IMR-90 (cell line): Measurements from ENCODE around the gene PEAK1. TPM values are rescaled to one million over a fixed set of nuclear protein-coding genes. Genes with fewer than 3 reads are reported as not detected.

Experiments used
- ATAC-seq: fragments of 200-7000 bp; cut with Tn5 transposase; 2 replicates; pipeline ENCODE4 v1.9.1; 2020; ENCODE audit warnings: low read depth, mild to moderate bottlenecking, moderate library complexity
- BruUV-seq: library from RNA; stranded (reverse); fragments of 400-500 nt; replicated peaks from 2 replicates; lab custom pipeline; 2021; lab: Mats Ljungman, UMichigan
- CTCF ChIA-PET: fragments of 300-600 bp; formaldehyde crosslinking; extraction: SDS; loops from one replicate; lab custom pipeline; 2021; ENCODE audit warnings: antibody characterized with exemption; lab: Yijun Ruan, JAX
- POLR2A ChIA-PET: fragments of 300-600 bp; sonication (Branson Sonifier 250); formaldehyde crosslinking; loops from one replicate; lab custom pipeline; 2022; ENCODE audit warnings: antibody characterized with exemption; ENCODE audit not compliant: unreplicated experiment; lab: Charles Lee
- DNase-seq: peaks from one replicate; pipeline ENCODE4 v3.0.0; 2013
- H2AFZ ChIP-seq: replicated peaks from 2 replicates; pipeline ENCODE3; 2013; ENCODE audit warnings: low read length, mild to moderate bottlenecking; ENCODE audit not compliant: poor library complexity
- H2AK5ac ChIP-seq: 2 replicates; pipeline ENCODE4 v1.6.1; 2013; ENCODE audit warnings: low read depth, low read length, inconsistent platforms
- H2AK9ac ChIP-seq: replicated peaks from 2 replicates; pipeline ENCODE3; 2013; ENCODE audit warnings: mild to moderate bottlenecking, low read depth, low read length, moderate library complexity; ENCODE audit not compliant: poor library complexity
- H2BK120ac ChIP-seq: 2 replicates; pipeline ENCODE4 v1.6.1; 2013; ENCODE audit warnings: low read depth, low read length, inconsistent platforms
- H2BK15ac ChIP-seq: 3 replicates; pipeline ENCODE4 v1.6.1; 2013; ENCODE audit warnings: low read depth, low read length, inconsistent platforms
- H2BK20ac ChIP-seq: 2 replicates; pipeline ENCODE4 v1.6.1; 2013; ENCODE audit warnings: low read depth, mild to moderate bottlenecking, inconsistent platforms, low read length, moderate library complexity
- H2BK5ac ChIP-seq: 2 replicates; pipeline ENCODE4 v1.6.1; 2013; ENCODE audit warnings: mild to moderate bottlenecking, low read depth, low read length, inconsistent platforms; ENCODE audit not compliant: poor library complexity, severe bottlenecking
- H3K14ac ChIP-seq: replicated peaks from 2 replicates; pipeline ENCODE4 v1.6.1; 2013; ENCODE audit warnings: low read depth, low read length, inconsistent platforms
- H3K18ac ChIP-seq: 2 replicates; pipeline ENCODE4 v1.6.1; 2013; ENCODE audit warnings: low read depth, low read length, control low read depth
- H3K23ac ChIP-seq: 2 replicates; pipeline ENCODE4 v1.6.1; 2013; ENCODE audit warnings: low read depth, low read length, inconsistent platforms
- H3K27ac ChIP-seq: 2 replicates; pipeline ENCODE4 v1.5.1; 2013; ENCODE audit warnings: mild to moderate bottlenecking, control low read depth, low read length; ENCODE audit not compliant: insufficient read depth
- H3K27me3 ChIP-seq: 2 replicates; pipeline ENCODE4 v1.6.1; 2013; ENCODE audit warnings: low read length; ENCODE audit not compliant: control insufficient read depth, insufficient read depth
- H3K36me3 ChIP-seq: 2 replicates; pipeline ENCODE4 v1.6.1; 2013; ENCODE audit warnings: low read length, mixed read lengths; ENCODE audit not compliant: control insufficient read depth, insufficient read depth
- H3K4ac ChIP-seq: 2 replicates; pipeline ENCODE4 v1.6.1; 2013; ENCODE audit warnings: low read depth, low read length, inconsistent platforms
- H3K4me1 ChIP-seq: 2 replicates; pipeline ENCODE4 v1.6.1; 2013; ENCODE audit warnings: low read length, mixed read lengths; ENCODE audit not compliant: control insufficient read depth, insufficient read depth
- H3K4me2 ChIP-seq: 2 replicates; pipeline ENCODE4 v1.6.1; 2013; ENCODE audit warnings: low read depth, mild to moderate bottlenecking, control low read depth, low read length, moderate library complexity
- H3K4me3 ChIP-seq: 2 replicates; pipeline ENCODE4 v1.5.1; 2013; ENCODE audit warnings: low read depth, mild to moderate bottlenecking, control low read depth, low read length, moderate library complexity; ENCODE audit not compliant: insufficient read depth
- H3K56ac ChIP-seq: 2 replicates; pipeline ENCODE4 v1.6.1; 2013; ENCODE audit warnings: low read length, inconsistent platforms; ENCODE audit not compliant: insufficient read depth; ENCODE audit errors: extremely low read depth
- H3K79me1 ChIP-seq, 2 experiments: 2 replicates each; pipeline ENCODE4 v1.6.1; 2013; ENCODE audit warnings: low read length in 2 of 2, inconsistent platforms in 1 of 2, low read depth in 1 of 2
- H3K9ac ChIP-seq: 2 replicates; pipeline ENCODE4 v1.6.1; 2013; ENCODE audit warnings: low read depth, low read length, control low read depth
- H3K9me1 ChIP-seq: 2 replicates; pipeline ENCODE4 v1.6.1; 2013; ENCODE audit warnings: low read length, inconsistent platforms; ENCODE audit not compliant: insufficient read depth
- H3K9me3 ChIP-seq: 2 replicates; pipeline ENCODE4 v1.6.1; 2013; ENCODE audit warnings: low read length; ENCODE audit not compliant: control insufficient read depth, insufficient read depth
- H4K20me1 ChIP-seq: 2 replicates; pipeline ENCODE4 v1.6.1; 2013; ENCODE audit warnings: low read length, inconsistent platforms; ENCODE audit not compliant: insufficient read depth
- H4K5ac ChIP-seq: 2 replicates; pipeline ENCODE4 v1.6.1; 2013; ENCODE audit warnings: mild to moderate bottlenecking, low read depth, low read length, control low read depth
- H4K8ac ChIP-seq, 2 experiments: 2 replicates each; pipeline ENCODE4 v1.6.1; 2013; ENCODE audit warnings: low read depth in 2 of 2, low read length in 2 of 2, control low read depth in 1 of 2, inconsistent platforms in 1 of 2
- H4K91ac ChIP-seq: 2 replicates; pipeline ENCODE4 v1.6.1; 2013; ENCODE audit warnings: low read depth, low read length, inconsistent platforms; ENCODE audit not compliant: insufficient read depth
- BHLHE40 ChIP-seq: fragments of 150-350 bp; IDR thresholded peaks from 2 replicates; pipeline ENCODE4 v1.6.1; 2016; ENCODE audit warnings: mild to moderate bottlenecking, low read depth, low read length
- CEBPB ChIP-seq: IDR thresholded peaks from 2 replicates; pipeline ENCODE4 v1.6.1; 2012; ENCODE audit warnings: low read depth, low read length, improper control_type of control experiment
- CHD1 ChIP-seq: IDR thresholded peaks from 2 replicates; pipeline ENCODE4 v1.6.1; 2012; ENCODE audit warnings: low read depth, low read length, improper control_type of control experiment
- FOS ChIP-seq: fragments of 150-350 bp; IDR thresholded peaks from 2 replicates; pipeline ENCODE4 v1.6.1; 2016; ENCODE audit warnings: low read depth, low read length
- MAFK ChIP-seq: IDR thresholded peaks from 2 replicates; pipeline ENCODE4 v1.6.1; 2012; ENCODE audit warnings: low read depth, low read length, improper control_type of control experiment
- MAZ ChIP-seq: IDR thresholded peaks from 2 replicates; pipeline ENCODE4 v1.6.1; 2012; ENCODE audit warnings: low read depth, mild to moderate bottlenecking, low read length, improper control_type of control experiment, moderate library complexity, borderline replicate concordance
- MXI1 ChIP-seq: IDR thresholded peaks from 2 replicates; pipeline ENCODE4 v1.6.1; 2012; ENCODE audit warnings: low read depth, mild to moderate bottlenecking, low read length, moderate library complexity, borderline replicate concordance
- NFE2L2 ChIP-seq: fragments of 150-350 bp; IDR thresholded peaks from 2 replicates; pipeline ENCODE4 v1.6.1; 2016; ENCODE audit warnings: low read depth, mild to moderate bottlenecking, low read length
- POLR2A ChIP-seq: IDR thresholded peaks from 2 replicates; pipeline ENCODE4 v1.6.1; 2012; ENCODE audit warnings: mild to moderate bottlenecking, low read depth, low read length
- RAD21 ChIP-seq: IDR thresholded peaks from 2 replicates; pipeline ENCODE4 v1.6.1; 2012; ENCODE audit warnings: low read length, improper control_type of control experiment
- RCOR1 ChIP-seq: IDR thresholded peaks from 2 replicates; pipeline ENCODE4 v1.6.1; 2012; ENCODE audit warnings: mild to moderate bottlenecking, low read length, improper control_type of control experiment; ENCODE audit not compliant: insufficient replicate concordance
- RFX5 ChIP-seq: IDR thresholded peaks from 2 replicates; pipeline ENCODE4 v1.8.0; 2012; ENCODE audit warnings: low read depth, mild to moderate bottlenecking, low read length, moderate library complexity
- SMC3 ChIP-seq: fragments of 150-350 bp; IDR thresholded peaks from 2 replicates; pipeline ENCODE4 v1.6.1; 2016; ENCODE audit warnings: low read depth, mild to moderate bottlenecking, antibody characterized with exemption, low read length, moderate library complexity
- WGBS, 2 experiments: methylation state at CpG; one replicate each; pipeline versions ENCODE4 v1.1.5 to v1.1.7; 2013; ENCODE audit warnings: missing lambda C conversion rate in 2 of 2; ENCODE audit not compliant: insufficient read length in 1 of 2; ENCODE audit errors: extremely low coverage in 2 of 2; 5-methylcytosine and 5-hydroxymethylcytosine counted together
- dilution Hi-C: fragments of 300-500 bp; cut with HindIII; formaldehyde crosslinking; loops from one replicate; pipeline ENCODE4 v1.14.3; 2018; ENCODE audit warnings: low sequenced_read_pairs; ENCODE audit not compliant: unreplicated experiment
- in situ Hi-C: fragments of 300-500 bp; cut with MboI; formaldehyde crosslinking; loops from 3 replicates; pipeline ENCODE4 v1.14.3; 2019; ENCODE audit warnings: low sequenced_read_pairs, inconsistent platforms, mixed read lengths
- intact Hi-C: fragments of 100-400 bp; cut with micrococcal nuclease; formaldehyde crosslinking; loops from 2 replicates; pipeline ENCODE4 v1.10.0; 2022
- polyA plus RNA-seq, 3 experiments: library from polyadenylated mRNA; depleted of rRNA; stranded (reverse); fragments of >200 nt; gene quantifications; 2 replicates each; pipeline ENCODE4 v1.2.3, GENCODE V29; 2012; ENCODE audit warnings: low replicate concordance in 1 of 3
- total RNA-seq: library from RNA; depleted of rRNA; stranded (reverse); fragments of >200 nt; gene quantifications from 2 replicates; pipeline ENCODE4 v1.2.3, GENCODE V29; 2012
- TF ChIP-seq, protein P1 (sequence below): fragments of 150-350 bp; IDR thresholded peaks from 2 replicates; pipeline ENCODE4 v1.6.1; 2017; ENCODE audit warnings: mild to moderate bottlenecking, antibody characterized with exemption, low read length, low read depth
- TF ChIP-seq, protein P2 (sequence below): conservative IDR thresholded peaks from 2 replicates; pipeline ENCODE4 v1.5.1; 2012; ENCODE audit warnings: mild to moderate bottlenecking, low read depth, low read length, improper control_type of control experiment
- TF ChIP-seq, protein P3 (sequence below): fragments of 150-350 bp; IDR thresholded peaks from 2 replicates; pipeline ENCODE4 v1.6.1; 2016; ENCODE audit warnings: low read depth, mild to moderate bottlenecking, low read length, moderate library complexity, borderline replicate concordance

The PEAK1 gene
- total and polyA plus RNA-seq, 2 of the 4 experiments (the other 2 are of a cell fraction), result 21.5 to 43.9 TPM

DNA sequence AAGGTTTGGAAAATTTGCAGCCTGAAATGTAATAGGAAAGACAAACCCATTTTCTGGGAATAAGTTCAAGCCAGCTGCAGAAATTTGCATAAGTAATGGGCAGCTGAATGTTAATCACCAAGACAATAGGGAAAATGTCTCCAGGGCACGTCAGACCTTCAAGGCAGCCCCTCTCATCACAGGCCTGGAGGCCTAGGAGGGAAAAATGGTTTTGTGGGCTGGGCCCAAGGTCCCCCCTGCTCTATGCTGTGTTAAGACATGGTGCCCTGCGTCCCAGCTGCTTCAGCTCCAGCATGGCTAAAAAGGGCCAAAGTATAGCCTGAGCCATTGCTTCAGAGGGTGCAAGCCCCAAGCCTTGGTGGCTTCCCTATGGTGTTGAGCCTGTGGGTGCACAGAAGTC is 184.3 kb downstream of the PEAK1 start:
- H3K23ac ChIP-seq, result no peak overlapping the region
- no TSS peak for BruUV-seq
- H2BK120ac ChIP-seq, result no peak overlapping the region
- ATAC-seq (no peak), DNase-seq (no peak)
- no peak overlapping the region for H2BK20ac ChIP-seq
- H3K4me2 ChIP-seq, result no peak overlapping the region
- no peak overlapping the region for H2AK9ac ChIP-seq
- no peak overlapping the region for H4K5ac ChIP-seq
- peaks cover under 1% of the 10 kb centered on the region; the same call in 1 of the 2 replicates for H3K9me1 ChIP-seq
- H4K91ac ChIP-seq, result no peak overlapping the region
- H4K20me1 ChIP-seq, result 0 out of 2 replicates have a peak, but pooled peaks cover 5% of the 10 kb centered on the region
- H3K9me3 ChIP-seq, result no peaks in the 10 kb centered on the region; the same call in 1 of the 2 replicates
- CTCF ChIA-PET, result no interaction called here
- dilution Hi-C loops (no loop called here), intact Hi-C loops (no loop called here), in situ Hi-C loops (no loop called here)
- no peak overlapping the region for H3K9ac ChIP-seq
- no peak overlapping the region for H3K14ac ChIP-seq
- H3K18ac ChIP-seq, result no peak overlapping the region
- H3K79me1 ChIP-seq, result peaks cover 0 to 12% of the 10 kb centered on the region in 2 experiments; a peak in 1 of 4 replicates
- no peak overlapping the region for H2AFZ ChIP-seq
- no peak overlapping the region for H3K27ac ChIP-seq
- TF ChIP-seq, protein P1, sequence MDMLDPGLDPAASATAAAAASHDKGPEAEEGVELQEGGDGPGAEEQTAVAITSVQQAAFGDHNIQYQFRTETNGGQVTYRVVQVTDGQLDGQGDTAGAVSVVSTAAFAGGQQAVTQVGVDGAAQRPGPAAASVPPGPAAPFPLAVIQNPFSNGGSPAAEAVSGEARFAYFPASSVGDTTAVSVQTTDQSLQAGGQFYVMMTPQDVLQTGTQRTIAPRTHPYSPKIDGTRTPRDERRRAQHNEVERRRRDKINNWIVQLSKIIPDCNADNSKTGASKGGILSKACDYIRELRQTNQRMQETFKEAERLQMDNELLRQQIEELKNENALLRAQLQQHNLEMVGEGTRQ, result no peak
- no peak for TF ChIP-seq MXI1
- no peak for TF ChIP-seq RAD21
- TF ChIP-seq BHLHE40, result no peak
- no peak for TF ChIP-seq FOS
- TF ChIP-seq MAZ, result no peak
- no peak for TF ChIP-seq SMC3
- TF ChIP-seq, protein P2, sequence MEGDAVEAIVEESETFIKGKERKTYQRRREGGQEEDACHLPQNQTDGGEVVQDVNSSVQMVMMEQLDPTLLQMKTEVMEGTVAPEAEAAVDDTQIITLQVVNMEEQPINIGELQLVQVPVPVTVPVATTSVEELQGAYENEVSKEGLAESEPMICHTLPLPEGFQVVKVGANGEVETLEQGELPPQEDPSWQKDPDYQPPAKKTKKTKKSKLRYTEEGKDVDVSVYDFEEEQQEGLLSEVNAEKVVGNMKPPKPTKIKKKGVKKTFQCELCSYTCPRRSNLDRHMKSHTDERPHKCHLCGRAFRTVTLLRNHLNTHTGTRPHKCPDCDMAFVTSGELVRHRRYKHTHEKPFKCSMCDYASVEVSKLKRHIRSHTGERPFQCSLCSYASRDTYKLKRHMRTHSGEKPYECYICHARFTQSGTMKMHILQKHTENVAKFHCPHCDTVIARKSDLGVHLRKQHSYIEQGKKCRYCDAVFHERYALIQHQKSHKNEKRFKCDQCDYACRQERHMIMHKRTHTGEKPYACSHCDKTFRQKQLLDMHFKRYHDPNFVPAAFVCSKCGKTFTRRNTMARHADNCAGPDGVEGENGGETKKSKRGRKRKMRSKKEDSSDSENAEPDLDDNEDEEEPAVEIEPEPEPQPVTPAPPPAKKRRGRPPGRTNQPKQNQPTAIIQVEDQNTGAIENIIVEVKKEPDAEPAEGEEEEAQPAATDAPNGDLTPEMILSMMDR, result no peak
- TF ChIP-seq RCOR1, result no peak
- TF ChIP-seq CEBPB, result no peak
- TF ChIP-seq MAFK, result no peak
- TF ChIP-seq RFX5, result no peak
- TF ChIP-seq, protein P3, sequence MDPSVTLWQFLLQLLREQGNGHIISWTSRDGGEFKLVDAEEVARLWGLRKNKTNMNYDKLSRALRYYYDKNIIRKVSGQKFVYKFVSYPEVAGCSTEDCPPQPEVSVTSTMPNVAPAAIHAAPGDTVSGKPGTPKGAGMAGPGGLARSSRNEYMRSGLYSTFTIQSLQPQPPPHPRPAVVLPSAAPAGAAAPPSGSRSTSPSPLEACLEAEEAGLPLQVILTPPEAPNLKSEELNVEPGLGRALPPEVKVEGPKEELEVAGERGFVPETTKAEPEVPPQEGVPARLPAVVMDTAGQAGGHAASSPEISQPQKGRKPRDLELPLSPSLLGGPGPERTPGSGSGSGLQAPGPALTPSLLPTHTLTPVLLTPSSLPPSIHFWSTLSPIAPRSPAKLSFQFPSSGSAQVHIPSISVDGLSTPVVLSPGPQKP, result no peak
- no peak for TF ChIP-seq POLR2A
- no peak for TF ChIP-seq NFE2L2
- TF ChIP-seq CHD1, result no peak
- no CpG with 5 or more reads among the region's 2 CpGs for WGBS, 2 experiments
- no peak overlapping the region for H3K4ac ChIP-seq
- no peak overlapping the region for H3K56ac ChIP-seq
- no peak overlapping the region for H2BK5ac ChIP-seq
- POLR2A ChIA-PET, result no interaction called here
- H3K36me3 ChIP-seq, result peaks cover 16% of the 10 kb centered on the region
- H2AK5ac ChIP-seq, result no peak overlapping the region
- no peak overlapping the region for H4K8ac ChIP-seq
- no peak overlapping the region for H2BK15ac ChIP-seq
- no peak overlapping the region for H3K4me3 ChIP-seq
- no peaks in the 10 kb centered on the region for H3K4me1 ChIP-seq
- no peaks in the 10 kb centered on the region for H3K27me3 ChIP-seq
